ENCODE results near the gene ATXN2.

DNA sequence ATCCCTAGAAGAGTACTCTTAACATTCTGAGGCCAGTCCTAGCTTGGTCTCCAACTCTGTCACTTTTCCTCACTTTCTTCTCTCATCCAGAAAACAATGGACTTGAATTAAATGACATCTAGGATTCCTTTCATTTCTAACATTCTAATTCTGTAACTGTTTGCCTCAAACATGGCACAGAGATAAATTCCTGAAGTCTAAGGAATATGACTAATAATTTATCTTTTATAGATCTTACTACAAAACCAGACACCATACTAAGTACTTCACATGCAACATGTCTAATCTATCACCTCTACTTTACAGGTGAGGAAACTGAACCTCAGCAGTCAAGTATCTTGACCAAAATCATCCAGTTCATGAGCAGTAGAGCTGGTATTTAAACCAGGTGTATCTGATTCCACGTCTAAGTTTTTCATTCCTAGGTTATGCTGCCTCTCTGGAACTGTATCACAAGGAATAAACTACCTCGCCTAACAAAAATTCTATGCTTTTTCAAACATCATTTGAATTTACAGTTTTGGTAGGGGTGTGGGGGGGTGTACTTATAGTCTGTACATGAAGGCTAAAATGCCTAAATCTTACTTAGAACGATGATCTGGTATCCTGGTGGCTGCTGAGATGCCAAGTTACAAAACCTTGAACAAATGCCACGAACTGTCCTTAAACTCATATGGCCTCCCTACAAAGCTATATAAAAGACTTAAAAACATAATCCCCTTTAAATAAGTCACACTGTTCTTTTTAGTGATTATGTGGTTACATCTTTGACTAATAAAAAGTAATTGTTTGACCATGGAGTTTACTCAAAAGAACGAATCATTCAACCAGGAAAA, 41.6 kb downstream of the ATXN2 start:
- TF ChIP-seq, protein P1, sequence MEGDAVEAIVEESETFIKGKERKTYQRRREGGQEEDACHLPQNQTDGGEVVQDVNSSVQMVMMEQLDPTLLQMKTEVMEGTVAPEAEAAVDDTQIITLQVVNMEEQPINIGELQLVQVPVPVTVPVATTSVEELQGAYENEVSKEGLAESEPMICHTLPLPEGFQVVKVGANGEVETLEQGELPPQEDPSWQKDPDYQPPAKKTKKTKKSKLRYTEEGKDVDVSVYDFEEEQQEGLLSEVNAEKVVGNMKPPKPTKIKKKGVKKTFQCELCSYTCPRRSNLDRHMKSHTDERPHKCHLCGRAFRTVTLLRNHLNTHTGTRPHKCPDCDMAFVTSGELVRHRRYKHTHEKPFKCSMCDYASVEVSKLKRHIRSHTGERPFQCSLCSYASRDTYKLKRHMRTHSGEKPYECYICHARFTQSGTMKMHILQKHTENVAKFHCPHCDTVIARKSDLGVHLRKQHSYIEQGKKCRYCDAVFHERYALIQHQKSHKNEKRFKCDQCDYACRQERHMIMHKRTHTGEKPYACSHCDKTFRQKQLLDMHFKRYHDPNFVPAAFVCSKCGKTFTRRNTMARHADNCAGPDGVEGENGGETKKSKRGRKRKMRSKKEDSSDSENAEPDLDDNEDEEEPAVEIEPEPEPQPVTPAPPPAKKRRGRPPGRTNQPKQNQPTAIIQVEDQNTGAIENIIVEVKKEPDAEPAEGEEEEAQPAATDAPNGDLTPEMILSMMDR (conservative IDR thresholded peaks at IDR 0.05), result no peak
- no peak for TF ChIP-seq EZH2 (IDR thresholded peaks at IDR 0.05; ENCODE audit: low read depth)
